Measurements from ENCODE around the gene ATP6V0D1.

ATP6V0D1 gene

DNA sequence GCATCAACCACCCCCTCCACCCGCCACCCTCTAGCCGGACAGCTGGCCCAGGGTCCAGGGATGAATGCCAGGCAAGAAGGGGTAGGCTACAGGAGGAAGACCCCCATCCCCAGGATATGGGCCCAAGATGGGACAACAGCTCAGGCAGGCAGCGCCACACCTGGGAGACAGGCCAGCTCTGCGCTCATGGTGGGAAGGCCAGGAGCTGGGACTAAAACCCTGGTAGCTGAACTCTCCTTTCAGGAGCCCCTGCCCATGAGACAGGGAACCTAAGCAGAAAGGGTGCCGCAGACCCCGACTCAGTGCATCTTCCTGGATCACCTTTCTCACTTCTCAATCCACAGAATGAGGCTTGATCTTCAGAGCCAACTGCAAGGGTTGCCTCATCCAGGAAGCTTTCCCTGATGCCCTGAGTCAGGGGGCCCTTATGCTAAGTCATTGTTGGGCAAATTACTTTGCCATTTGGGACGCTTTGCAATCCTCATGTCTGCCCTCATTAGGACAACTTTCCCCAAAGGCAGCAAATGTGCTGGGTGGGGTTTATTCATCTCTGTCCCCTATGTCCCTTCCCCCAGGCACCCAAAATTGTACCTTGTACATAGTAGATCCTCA lies 73.7 kb downstream of the ATP6V0D1 start:
- no peak for DNase-seq (ENCODE audit: low spot score)

DNA sequence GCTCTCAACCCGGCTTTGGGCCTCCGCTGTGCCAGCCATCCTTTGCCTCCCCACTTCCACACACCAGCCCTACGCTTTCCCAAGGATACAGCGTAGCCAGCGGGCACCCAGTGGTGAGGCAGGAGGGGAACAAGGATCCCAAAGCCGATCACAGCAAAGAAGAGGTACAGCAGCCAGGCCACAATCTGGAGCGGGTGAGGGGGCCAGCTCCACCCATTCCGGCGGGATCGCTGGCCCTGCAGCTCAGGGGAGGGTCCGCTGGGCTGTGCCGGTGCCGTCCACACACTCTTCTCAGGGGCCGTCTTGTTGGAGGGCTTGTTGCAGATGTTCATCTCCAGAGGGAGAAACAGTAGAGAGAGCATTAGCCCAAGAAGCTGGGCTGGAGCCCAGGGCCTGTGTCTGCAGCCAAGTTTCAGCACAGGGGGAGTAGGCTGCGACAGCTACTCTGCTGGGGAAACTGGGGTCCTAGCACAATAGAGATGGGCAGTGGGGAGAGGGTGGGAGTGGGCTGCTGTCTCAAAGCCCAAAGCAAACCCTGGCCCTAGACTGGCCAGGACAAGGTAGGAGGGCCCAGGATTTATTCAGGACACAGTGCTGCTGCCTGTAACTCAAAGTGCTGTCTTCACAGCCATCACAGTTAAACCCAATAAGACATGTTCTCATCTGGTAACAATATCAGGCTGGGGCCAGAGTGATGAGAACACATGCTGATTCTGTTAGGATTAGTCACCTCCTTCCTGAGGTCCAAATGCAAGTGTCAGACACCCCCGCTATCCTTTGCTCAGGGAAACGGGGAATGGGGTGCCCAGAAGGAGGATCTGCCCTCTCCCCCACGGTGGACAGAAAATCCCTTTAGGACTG lies 74.6 kb downstream of the ATP6V0D1 start:
- DNase-seq (ENCODE audit: low spot score): no peak

DNA sequence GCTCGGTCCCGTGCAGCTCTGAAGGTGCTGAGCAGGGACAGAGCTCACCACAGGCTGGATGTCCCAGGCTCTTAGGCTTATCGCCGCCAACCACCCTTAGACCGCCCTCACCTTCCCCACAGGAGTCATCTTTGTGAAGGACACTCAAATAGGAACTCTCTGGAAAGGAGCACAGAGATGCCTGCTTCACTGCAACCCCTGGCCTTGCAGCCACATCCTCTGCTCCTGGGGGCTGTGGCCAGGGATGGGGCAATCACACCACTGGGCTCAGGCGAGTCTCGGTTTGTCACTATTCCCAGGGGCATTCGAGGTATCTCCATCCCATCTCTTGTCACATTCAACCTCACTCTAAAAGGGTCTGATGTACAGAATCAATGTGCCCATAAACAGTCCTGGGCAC lies 75.6 kb downstream of the ATP6V0D1 start:
- no peak for DNase-seq (ENCODE audit: low spot score)

DNA sequence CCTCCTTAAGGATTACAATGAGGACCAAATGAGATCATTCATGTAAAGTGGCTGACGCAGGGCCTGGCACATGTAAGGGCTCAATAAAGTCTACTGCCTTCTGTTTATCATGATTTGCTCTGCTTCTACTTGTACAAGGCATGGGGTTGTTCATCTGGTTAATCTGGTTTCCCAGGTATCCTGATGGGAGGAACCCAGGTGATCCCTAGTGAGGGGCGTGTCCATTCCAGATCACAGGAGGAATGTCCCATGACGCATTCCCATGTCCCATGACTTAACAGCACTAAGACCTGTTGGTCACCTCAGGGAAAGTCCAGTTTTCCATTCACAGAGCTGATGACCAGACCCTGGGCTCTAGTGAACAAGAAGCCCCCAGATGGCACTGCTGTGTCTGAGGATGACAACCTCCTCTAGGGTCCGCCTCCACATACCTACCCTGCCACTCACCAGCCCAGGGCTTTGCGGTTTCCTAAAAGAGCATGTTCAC lies 76.2 kb downstream of the ATP6V0D1 start:
- DNase-seq (ENCODE audit: low spot score): no peak

DNA sequence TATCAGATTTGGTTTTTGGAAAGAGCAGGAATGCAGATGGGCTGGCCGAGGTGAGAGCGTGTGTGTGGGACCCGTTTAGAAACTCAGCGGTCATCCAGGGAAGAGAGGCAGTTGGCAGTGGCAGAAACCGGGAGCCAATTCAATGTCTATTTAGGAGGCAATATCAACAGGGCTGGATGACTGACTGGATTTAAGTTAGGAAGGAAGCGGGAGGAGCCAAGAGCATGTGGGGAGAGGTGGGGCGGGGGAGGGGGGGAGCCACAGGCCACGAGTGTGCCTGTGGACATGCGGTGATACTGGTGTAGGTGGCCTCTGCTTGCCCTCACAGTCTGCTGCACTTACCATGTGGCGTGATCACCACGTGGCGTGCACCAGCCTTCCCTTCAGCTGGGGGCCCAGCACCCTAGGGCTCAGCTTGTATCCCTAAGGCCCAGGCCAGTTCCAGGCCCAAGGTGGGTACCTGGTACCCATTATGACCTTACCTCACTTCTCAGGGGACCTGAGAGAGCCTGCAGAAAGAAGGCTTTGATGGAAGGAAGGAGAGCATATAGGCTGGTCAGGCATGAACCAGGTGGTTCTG lies 76.9 kb downstream of the ATP6V0D1 start:
- no peak for DNase-seq (ENCODE audit: low spot score)

GRCh38 chr16:67400901-67401300 lies 80.1 kb downstream of the ATP6V0D1 start:
- no peak for DNase-seq (ENCODE audit: low spot score)

DNA sequence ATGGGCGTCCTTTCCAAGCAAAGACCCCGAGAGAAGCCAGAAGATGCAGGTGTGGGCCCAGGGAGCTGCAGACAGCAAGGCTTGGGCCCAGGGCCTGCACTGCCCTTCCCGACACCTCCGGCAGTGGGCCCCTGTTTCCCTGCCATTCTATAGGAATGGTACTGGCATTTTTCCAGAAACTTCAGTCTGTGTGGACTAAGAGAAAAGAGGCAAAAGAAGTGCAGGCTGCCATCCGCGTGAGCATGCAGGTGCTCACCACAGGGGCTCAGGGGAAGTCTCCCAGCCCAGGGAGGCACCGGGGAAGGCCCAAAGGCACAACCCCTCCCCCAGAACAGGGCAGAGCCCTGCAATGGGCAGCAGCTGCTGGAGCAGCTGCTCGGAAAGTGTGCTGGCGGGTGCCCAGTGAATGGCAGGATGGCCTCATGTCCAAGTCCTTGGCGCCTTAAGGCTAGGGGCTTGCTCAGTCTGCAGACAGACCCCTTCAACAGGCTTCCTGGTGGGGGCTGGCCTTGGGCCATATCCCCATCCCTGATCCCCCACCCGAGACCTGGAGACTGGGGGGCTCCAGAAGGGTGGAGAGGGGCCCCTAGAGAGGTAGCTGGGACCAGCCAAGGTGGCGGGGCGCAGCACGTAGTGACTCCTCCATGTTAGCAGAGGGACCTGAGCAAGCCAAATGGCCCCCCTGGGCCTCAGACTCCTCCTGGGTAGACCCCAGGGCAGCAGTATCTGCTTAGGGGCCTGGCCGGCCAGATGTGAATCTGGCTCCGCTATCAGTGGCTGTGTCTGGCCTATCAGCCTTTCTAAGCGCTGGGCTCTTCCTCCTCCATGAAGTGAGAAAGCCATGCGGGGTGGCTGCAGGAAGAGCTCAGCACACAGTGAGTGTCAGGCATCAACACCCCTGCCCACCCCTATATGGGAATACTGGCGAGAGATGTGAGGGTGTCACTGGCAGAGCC lies 80.9 kb downstream of the ATP6V0D1 start:
- no peak for DNase-seq (ENCODE audit: low spot score)

GRCh38 chr16:67399218-67399733 lies 81.7 kb downstream of the ATP6V0D1 start:
- peak; percentile 17 for DNase-seq (ENCODE audit: low spot score)

GRCh38 chr16:67398546-67399217 lies 82.3 kb downstream of the ATP6V0D1 start:
- DNase-seq (ENCODE audit: low spot score): no peak

- no peak for DNase-seq (ENCODE audit: low spot score)
These were observed 83.0 kb downstream of the ATP6V0D1 start for GRCh38 chr16:67397812-67398545.

DNA sequence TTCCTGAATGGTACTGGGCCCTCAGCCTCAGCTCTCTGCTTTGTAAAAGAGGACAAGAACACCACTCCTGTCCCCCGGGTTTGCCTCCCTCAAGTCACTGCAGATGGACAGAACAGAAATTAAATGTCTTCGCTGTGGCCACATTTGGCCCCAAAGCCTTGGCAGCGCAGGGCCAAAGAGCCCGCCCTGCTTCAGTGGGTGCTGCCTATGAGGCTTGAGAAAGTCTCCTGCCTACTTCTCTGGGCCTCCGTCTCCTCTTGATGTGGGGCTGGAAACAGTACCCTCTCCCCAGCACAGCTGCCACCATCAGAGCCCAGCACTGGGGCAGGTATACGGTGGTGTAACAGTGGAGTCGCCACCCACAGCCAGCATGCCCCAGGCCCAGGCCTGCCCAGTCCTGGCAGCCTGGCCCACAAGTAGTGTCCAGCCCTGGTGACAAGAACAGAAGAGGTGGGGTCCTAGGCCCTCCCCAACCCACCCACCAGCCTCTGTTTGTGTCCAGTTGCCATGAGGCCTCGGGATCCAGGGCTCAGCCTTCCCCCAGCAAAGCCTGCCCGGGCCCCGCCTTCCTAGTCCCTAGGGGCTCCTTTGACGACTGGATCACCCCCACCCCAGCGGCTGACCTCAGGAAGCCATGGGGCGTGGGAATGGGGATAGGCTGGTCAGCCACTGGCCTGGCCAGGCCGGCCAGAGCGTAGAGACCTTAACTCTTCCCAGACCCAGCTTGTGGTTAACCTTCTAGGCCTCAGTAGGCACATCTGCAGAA lies 83.7 kb downstream of the ATP6V0D1 start:
- no peak for DNase-seq (ENCODE audit: low spot score)

GRCh38 chr16:67396159-67397035 lies 84.6 kb downstream of the ATP6V0D1 start:
- DNase-seq (ENCODE audit: low spot score): no peak

- no peak for DNase-seq (ENCODE audit: low spot score)
These were observed 85.3 kb downstream of the ATP6V0D1 start for GRCh38 chr16:67395458-67396158.

GRCh38 chr16:67395105-67395457 lies 85.9 kb downstream of the ATP6V0D1 start:
- no peak for DNase-seq (ENCODE audit: low spot score)

- DNase-seq (ENCODE audit: low spot score): no peak
These were observed 86.5 kb downstream of the ATP6V0D1 start for GRCh38 chr16:67394155-67395104.

DNA sequence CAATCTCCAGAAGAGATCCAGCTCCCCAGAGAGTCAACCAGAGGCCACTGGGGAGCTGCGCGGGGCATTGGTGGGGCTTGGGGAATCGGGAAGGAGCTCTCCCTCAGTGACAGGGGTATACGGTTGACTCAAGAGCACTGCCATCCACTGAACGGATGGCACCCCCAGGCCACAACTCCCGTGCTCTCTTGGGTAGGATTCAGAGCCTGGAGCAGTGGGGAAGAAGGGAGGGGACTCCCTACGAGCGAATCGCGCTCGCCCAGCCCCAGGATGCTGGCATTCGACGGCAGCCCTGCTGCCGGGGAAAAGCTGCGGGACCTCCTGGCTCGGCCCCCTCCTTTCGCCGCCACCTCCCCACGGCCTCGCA lies 87.2 kb downstream of the ATP6V0D1 start:
- no peak for DNase-seq (ENCODE audit: low spot score)
